ENCODE data around the gene RAB35.

RAB35 gene

GRCh38 chr12:120132054-120132836 is 15.7 kb upstream of the RAB35 start:
- DNase-seq: no peak

- DNase-seq: no peak
Observed at GRCh38 chr12:120131116-120131515, 14.6 kb upstream of the RAB35 start.

GRCh38 chr12:120130011-120130410 is 13.5 kb upstream of the RAB35 start:
- DNase-seq: no peak

- no peak for DNase-seq
Observed at GRCh38 chr12:120126635-120127005, 10.1 kb upstream of the RAB35 start.

GRCh38 chr12:120125792-120126634 is 9.5 kb upstream of the RAB35 start:
- no peak for DNase-seq

- DNase-seq: no peak
Observed at GRCh38 chr12:120125029-120125428, 8.5 kb upstream of the RAB35 start.

GRCh38 chr12:120121766-120122293 is 5.3 kb upstream of the RAB35 start:
- DNase-seq: no peak

GRCh38 chr12:120121343-120121742 is 4.8 kb upstream of the RAB35 start:
- no peak for DNase-seq

GRCh38 chr12:120119271-120119973 is 2.9 kb upstream of the RAB35 start:
- no peak for DNase-seq

- no peak for DNase-seq
Observed at GRCh38 chr12:120118321-120119061, 1.9 kb upstream of the RAB35 start.

GRCh38 chr12:120117961-120118320 is 1.4 kb upstream of the RAB35 start:
- DNase-seq: no peak

- DNase-seq: peak; percentile 98
Observed at GRCh38 chr12:120116792-120117651, 469 bp upstream of the RAB35 start.

- DNase-seq: no peak
Observed at GRCh38 chr12:120115692-120116440, 687 bp downstream of the RAB35 start.

- no peak for DNase-seq
Observed at GRCh38 chr12:120115066-120115465, 1.5 kb downstream of the RAB35 start.

- peak; percentile 39 for DNase-seq
Observed at GRCh38 chr12:120110550-120111501, 5.7 kb downstream of the RAB35 start.

- DNase-seq: no peak
Observed at GRCh38 chr12:120109570-120110267, 6.8 kb downstream of the RAB35 start.

GRCh38 chr12:120106151-120106550 is 10.4 kb downstream of the RAB35 start:
- DNase-seq: no peak

- DNase-seq: no peak
Observed at GRCh38 chr12:120103371-120103770, 13.2 kb downstream of the RAB35 start.

- DNase-seq: no peak
Observed at GRCh38 chr12:120103044-120103338, 13.6 kb downstream of the RAB35 start.
